ENCODE data around the gene ABCG2. TPM values are rescaled to one million over a fixed set of nuclear protein-coding genes. Genes with fewer than 3 reads are reported as not detected.

The ABCG2 gene
- total RNA-seq, 2 donors from 2014 or later = 0.31 to 4.0 TPM

DNA sequence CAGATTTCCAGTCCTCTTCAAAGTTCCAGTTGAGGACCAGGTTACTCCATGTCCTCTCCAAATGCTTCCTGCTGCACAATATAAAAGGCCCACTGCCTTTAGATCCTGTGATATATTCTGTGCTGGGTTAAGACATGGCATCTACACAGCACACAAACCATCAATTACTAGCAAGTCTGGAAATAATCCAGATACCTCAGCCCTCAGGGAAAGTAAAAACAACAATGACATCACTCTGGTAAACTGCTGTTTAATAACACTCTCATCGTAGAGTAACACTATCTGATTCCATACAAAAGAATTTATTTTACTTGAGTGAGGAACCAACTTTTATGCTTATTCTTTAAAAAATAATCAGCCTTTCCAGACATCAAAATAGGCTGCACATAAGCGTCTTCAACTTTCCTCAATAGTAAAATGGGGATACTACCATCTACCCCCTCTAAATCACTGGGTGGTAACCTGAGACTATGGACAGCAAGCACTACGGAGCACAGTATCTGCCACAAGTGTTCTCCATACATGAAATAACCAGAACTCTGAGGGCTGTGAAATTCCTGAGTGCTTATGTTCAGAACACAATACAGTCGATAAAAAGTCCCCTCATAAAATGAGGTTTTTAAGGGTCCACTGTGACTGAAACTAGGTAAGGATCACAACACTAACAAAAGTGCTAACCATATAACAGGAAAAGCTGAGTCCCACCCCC, 53.4 kb downstream of the ABCG2 start:
- Mint-ChIP-seq H3K4me1 (no peaks in the 10 kb centered on the region), H3K4me3 (no peak overlapping the region), H3K9me3 (no peaks in the 10 kb centered on the region), H3K27ac (no peak overlapping the region), H3K36me3 (ENCODE audit: low read depth) (no peaks in the 10 kb centered on the region), H3K27me3 (ENCODE audit: insufficient read depth) (no peaks in the 10 kb centered on the region)
- Histone ChIP-seq H3K9me3 (ENCODE audit: control insufficient read depth, low read length) (no peaks in the 10 kb centered on the region), H3K27ac (ENCODE audit: low read depth, low read length) (no peak overlapping the region), H3K9ac (ENCODE audit: extremely low read depth, low read length, poor library complexity, severe bottlenecking) (no peak overlapping the region), H3K4me1 (ENCODE audit: control insufficient read depth, insufficient read depth, low read length) (no peaks in the 10 kb centered on the region), H3K36me3 (ENCODE audit: control insufficient read depth, insufficient read depth, low read length) (no peaks in the 10 kb centered on the region), H3K4me3 (ENCODE audit: low read length) (no peak overlapping the region), H3K27me3 (ENCODE audit: control insufficient read depth, insufficient read depth, low read length, poor library complexity, severe bottlenecking) (no peaks in the 10 kb centered on the region)
- TF ChIP-seq, protein P1, sequence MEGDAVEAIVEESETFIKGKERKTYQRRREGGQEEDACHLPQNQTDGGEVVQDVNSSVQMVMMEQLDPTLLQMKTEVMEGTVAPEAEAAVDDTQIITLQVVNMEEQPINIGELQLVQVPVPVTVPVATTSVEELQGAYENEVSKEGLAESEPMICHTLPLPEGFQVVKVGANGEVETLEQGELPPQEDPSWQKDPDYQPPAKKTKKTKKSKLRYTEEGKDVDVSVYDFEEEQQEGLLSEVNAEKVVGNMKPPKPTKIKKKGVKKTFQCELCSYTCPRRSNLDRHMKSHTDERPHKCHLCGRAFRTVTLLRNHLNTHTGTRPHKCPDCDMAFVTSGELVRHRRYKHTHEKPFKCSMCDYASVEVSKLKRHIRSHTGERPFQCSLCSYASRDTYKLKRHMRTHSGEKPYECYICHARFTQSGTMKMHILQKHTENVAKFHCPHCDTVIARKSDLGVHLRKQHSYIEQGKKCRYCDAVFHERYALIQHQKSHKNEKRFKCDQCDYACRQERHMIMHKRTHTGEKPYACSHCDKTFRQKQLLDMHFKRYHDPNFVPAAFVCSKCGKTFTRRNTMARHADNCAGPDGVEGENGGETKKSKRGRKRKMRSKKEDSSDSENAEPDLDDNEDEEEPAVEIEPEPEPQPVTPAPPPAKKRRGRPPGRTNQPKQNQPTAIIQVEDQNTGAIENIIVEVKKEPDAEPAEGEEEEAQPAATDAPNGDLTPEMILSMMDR (conservative IDR thresholded peaks at IDR 0.05) = no peak
- DNase-seq = no peak
- 84 to 89% methylated on average over 4 of the region's 4 CpGs for WGBS, 2 experiments (ENCODE audit: insufficient coverage in 1 of 2, insufficient read length in 1 of 2)

DNA sequence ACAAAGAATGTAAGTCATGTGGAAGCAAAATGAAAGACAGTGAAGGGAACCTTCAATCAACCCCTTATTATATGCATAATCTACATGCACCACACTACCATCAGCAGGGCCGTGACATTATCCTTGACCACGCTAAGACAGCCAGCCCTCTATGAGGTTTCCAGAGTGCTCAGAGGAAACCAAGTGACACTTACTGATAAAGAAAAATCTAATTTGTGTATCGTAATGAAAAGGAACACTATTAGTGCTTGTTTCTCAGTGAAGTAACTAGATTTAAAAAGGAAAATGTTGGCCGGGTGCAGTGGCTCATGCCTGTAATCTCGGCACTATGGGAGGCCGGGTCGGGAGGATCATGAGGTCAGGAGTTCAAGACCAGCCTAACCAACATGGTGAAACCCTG, 56.4 kb downstream of the ABCG2 start:
- no peaks in the 10 kb centered on the region for H3K4me1 Mint-ChIP-seq

DNA sequence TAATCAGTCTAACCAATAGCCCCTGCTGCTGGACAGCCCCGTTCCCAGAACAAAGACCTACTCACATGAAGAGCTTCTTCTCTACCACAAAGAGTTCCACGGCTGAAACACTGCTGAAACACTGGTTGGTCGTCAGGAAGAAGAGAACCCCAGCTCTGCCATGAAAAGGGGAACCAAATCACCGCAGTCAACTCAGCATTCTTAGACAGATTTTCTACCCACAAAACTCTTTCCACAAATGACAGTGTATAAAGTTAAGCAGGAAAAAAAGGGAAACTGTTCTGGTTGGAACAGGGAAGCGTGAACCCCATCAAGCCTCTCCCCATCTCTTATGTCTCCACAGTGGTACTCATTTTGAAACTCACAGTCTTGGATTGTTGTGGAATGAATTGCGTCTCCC, 57.3 kb downstream of the ABCG2 start:
- Mint-ChIP-seq H3K27ac (no peak overlapping the region), H3K4me3 (no peak overlapping the region), H3K9me3 (no peaks in the 10 kb centered on the region), H3K27me3 (ENCODE audit: insufficient read depth) (no peaks in the 10 kb centered on the region), H3K36me3 (ENCODE audit: low read depth) (no peaks in the 10 kb centered on the region), H3K4me1 (no peaks in the 10 kb centered on the region)
- Histone ChIP-seq H3K27me3 (ENCODE audit: control insufficient read depth, insufficient read depth, low read length, poor library complexity, severe bottlenecking) (no peaks in the 10 kb centered on the region), H3K36me3 (ENCODE audit: control insufficient read depth, insufficient read depth, low read length) (no peaks in the 10 kb centered on the region), H3K9me3 (ENCODE audit: control insufficient read depth, low read length) (no peaks in the 10 kb centered on the region), H3K27ac (ENCODE audit: low read depth, low read length) (no peak overlapping the region), H3K4me3 (ENCODE audit: low read length) (no peak overlapping the region), H3K9ac (ENCODE audit: extremely low read depth, low read length, poor library complexity, severe bottlenecking) (no peak overlapping the region), H3K4me1 (ENCODE audit: control insufficient read depth, insufficient read depth, low read length) (no peaks in the 10 kb centered on the region)
- WGBS, 2 experiments (ENCODE audit: insufficient coverage in 1 of 2, insufficient read length in 1 of 2) = 92% methylated on average over 6 of the region's 6 CpGs; no CpG with 5 or more reads in 1 of the 2 experiments
- TF ChIP-seq, protein P1 (conservative IDR thresholded peaks at IDR 0.05) = no peak
- DNase-seq = no peak

More for the DNA sequence above, 56.4 kb downstream of the ABCG2 start:
- Mint-ChIP-seq H3K4me3 (no peak overlapping the region), H3K9me3 (no peaks in the 10 kb centered on the region), H3K27ac (no peak overlapping the region), H3K27me3 (ENCODE audit: insufficient read depth) (no peaks in the 10 kb centered on the region), H3K36me3 (ENCODE audit: low read depth) (no peaks in the 10 kb centered on the region)
- Histone ChIP-seq H3K27ac (ENCODE audit: low read depth, low read length) (no peak overlapping the region), H3K27me3 (ENCODE audit: control insufficient read depth, insufficient read depth, low read length, poor library complexity, severe bottlenecking) (no peaks in the 10 kb centered on the region), H3K4me1 (ENCODE audit: control insufficient read depth, insufficient read depth, low read length) (no peaks in the 10 kb centered on the region), H3K36me3 (ENCODE audit: control insufficient read depth, insufficient read depth, low read length) (no peaks in the 10 kb centered on the region), H3K9ac (ENCODE audit: extremely low read depth, low read length, poor library complexity, severe bottlenecking) (no peak overlapping the region), H3K4me3 (ENCODE audit: low read length) (no peak overlapping the region), H3K9me3 (ENCODE audit: control insufficient read depth, low read length) (no peaks in the 10 kb centered on the region)
- no peak for DNase-seq
- TF ChIP-seq, protein P1 (conservative IDR thresholded peaks at IDR 0.05) = no peak
- WGBS, 2 experiments (ENCODE audit: insufficient coverage in 1 of 2, insufficient read length in 1 of 2) = 91 to 96% methylated on average over 4 to 7 of the region's 7 CpGs
